GM18505 (cell line): ENCODE data around the gene PGAP2.

Experiments
- ATAC-seq: cut with Tn5 transposase; IDR thresholded peaks from one replicate; pipeline ENCODE4 v1.9.1; 2021; ENCODE audit not compliant: unreplicated experiment
- POLR2A ChIP-seq: IDR thresholded peaks from 4 replicates; pipeline ENCODE4 v1.6.1; 2011; ENCODE audit warnings: borderline replicate concordance; ENCODE audit not compliant: insufficient read depth, insufficient read length; ENCODE audit errors: extremely low read depth

The PGAP2 gene

GRCh38 chr11:3843326-3843725 lies 35.0 kb downstream of the PGAP2 start:
- no peak for TF ChIP-seq POLR2A
- ATAC-seq, result no peak

- no peak for TF ChIP-seq POLR2A
- ATAC-seq, result no peak
Observed at GRCh38 chr11:3845246-3845645, 36.9 kb downstream of the PGAP2 start.

GRCh38 chr11:3845670-3846069 lies 37.3 kb downstream of the PGAP2 start:
- no peak for TF ChIP-seq POLR2A
- ATAC-seq, result no peak

GRCh38 chr11:3849297-3849874 lies 41.0 kb downstream of the PGAP2 start:
- no peak for TF ChIP-seq POLR2A
- no peak for ATAC-seq

- ATAC-seq, result no peak
- TF ChIP-seq POLR2A, result no peak
Observed at GRCh38 chr11:3853545-3853842, 45.1 kb downstream of the PGAP2 start.

- no peak for TF ChIP-seq POLR2A
- peak; percentile 36 for ATAC-seq
Observed at GRCh38 chr11:3853899-3854659, 45.7 kb downstream of the PGAP2 start.

- TF ChIP-seq POLR2A, result peak; percentile 6
- no peak for ATAC-seq
Observed at GRCh38 chr11:3854660-3854976, 46.3 kb downstream of the PGAP2 start.

GRCh38 chr11:3854977-3855807 lies 46.8 kb downstream of the PGAP2 start, which contains the start of gene STIM1:
Gene STIM1, plus strand, starts transcription at chr11:3855664. Its CDS starts 607 bp downstream, at chr11:3856271.
- TF ChIP-seq POLR2A, result peak; percentile 52

GRCh38 chr11:3855808-3856491 lies 47.6 kb downstream of the PGAP2 start:
- peak; percentile 19 for ATAC-seq
- TF ChIP-seq POLR2A, result no peak

More at GRCh38 chr11:3854977-3855807, 46.8 kb downstream of the PGAP2 start, which contains the start of gene STIM1:
- peak; percentile 56 for ATAC-seq

GRCh38 chr11:3856856-3857553 lies 48.6 kb downstream of the PGAP2 start:
- no peak for TF ChIP-seq POLR2A
- ATAC-seq, result no peak

- TF ChIP-seq POLR2A, result no peak
- ATAC-seq, result no peak
Observed at GRCh38 chr11:3857628-3858027, 49.3 kb downstream of the PGAP2 start.

GRCh38 chr11:3859373-3859881 lies 51.1 kb downstream of the PGAP2 start:
- ATAC-seq, result peak; percentile 24
- peak; percentile 73 for TF ChIP-seq POLR2A
